Breast epithelium (tissue), 4 donors: ENCODE measurements around the gene PSD. TPM values are rescaled to one million over a fixed set of nuclear protein-coding genes. Genes with fewer than 3 reads are reported as not detected.

Source experiments
- DNase-seq, 2 donors: peaks; one replicate each; pipeline ENCODE4 v3.0.0-alpha.2; 2019; ENCODE audit warnings: low spot score in 2 of 2
- H3K27ac ChIP-seq, 2 donors: fragments of 200-600 bp; sonication (generic) in 1 of 2; one replicate each; pipeline ENCODE4 v1.5.1; 2016 to 2019; ENCODE audit warnings: mild to moderate bottlenecking in 1 of 2
- H3K27me3 ChIP-seq, 2 donors: fragments of 200-600 bp; sonication (generic) in 1 of 2; one replicate each; pipeline versions ENCODE4 v1.5.1 to v1.6.0; 2017 to 2019; ENCODE audit warnings: control low read depth in 1 of 2, mild to moderate bottlenecking in 1 of 2
- H3K36me3 ChIP-seq: fragments of 200-600 bp; one replicate; pipeline ENCODE4 v1.5.1; 2019
- H3K4me1 ChIP-seq, 2 donors: fragments of 200-600 bp; sonication (generic); one replicate each; pipeline ENCODE4 v1.5.1; 2016 to 2019; ENCODE audit warnings: control low read depth in 1 of 2
- H3K4me3 ChIP-seq, 3 donors: fragments of 200-600 bp; sonication (generic); 1 replicate in 2 of 3; 2 replicates in 1 of 3; pipeline ENCODE4 v1.5.1; 2016 to 2019; ENCODE audit warnings: mild to moderate bottlenecking in 3 of 3, moderate library complexity in 2 of 3
- H3K9me3 ChIP-seq, 2 donors: fragments of 200-600 bp; sonication (generic) in 1 of 2; one replicate each; pipeline ENCODE4 v1.5.1; 2016 to 2019; ENCODE audit warnings: control low read depth in 1 of 2
- CTCF ChIP-seq, 3 donors: fragments of 450-650 bp; IDR thresholded peaks; one replicate each; pipeline ENCODE4 v1.5.1; 2016 to 2017; ENCODE audit warnings: antibody characterized with exemption in 3 of 3, mild to moderate bottlenecking in 3 of 3, moderate library complexity in 3 of 3
- POLR2A ChIP-seq: fragments of 450-650 bp; IDR thresholded peaks from one replicate; pipeline ENCODE4 v1.6.1; 2016; ENCODE audit warnings: antibody characterized with exemption, mild to moderate bottlenecking, moderate library complexity
- POLR2AphosphoS5 ChIP-seq, 3 donors: sonication (generic); formaldehyde crosslinking; IDR thresholded peaks; one replicate each; pipeline ENCODE4 v1.6.1; 2017; ENCODE audit warnings: antibody characterized with exemption in 3 of 3
- intact Hi-C: fragments of 100-400 bp; cut with DNase I; formaldehyde crosslinking; loops from one replicate; pipeline ENCODE4 v1.15.1; 2023; ENCODE audit warnings: low total_unique reads
- total RNA-seq, 3 donors: library from RNA; depleted of rRNA; stranded (reverse); fragments of >200 nt; gene quantifications; one replicate each; pipeline ENCODE4 v1.1.0, GENCODE V29; 2016

PSD gene
- total RNA-seq, 3 donors from 2014 or later = 0.96 to 13.4 (median 6.3) TPM

- Histone ChIP-seq H3K4me3 (peak overlapping the region; percentile 23 to 65 (median 56)), H3K27ac (peak overlapping the region in 1 of 2 donors; percentile 55), H3K36me3 (no peaks in the 10 kb centered on the region), H3K9me3 (no peaks in the 10 kb centered on the region), H3K4me1 (no peaks in the 10 kb centered on the region), H3K27me3 (peaks cover 2 to 53% of the 10 kb centered on the region in 2 donors)
- no peak for DNase-seq
- TF ChIP-seq POLR2AphosphoS5 (IDR thresholded peaks at IDR 0.05) (no peak), POLR2A (no peak), CTCF (IDR thresholded peaks at IDR 0.05) (no peak)
- intact Hi-C loops = loop anchor here (10.0 kb wide), 1 partner anchor 253 kb away; the partner anchor contains the start of gene NOLC1
Measured at GRCh38 chr10:102408131-102408727, 10.4 kb downstream of the PSD start.

- Histone ChIP-seq H3K4me1 (no peaks in the 10 kb centered on the region), H3K27ac (peak overlapping the region in 1 of 2 donors; percentile 55), H3K27me3 (peaks cover 2 to 49% of the 10 kb centered on the region in 2 donors), H3K9me3 (no peaks in the 10 kb centered on the region), H3K4me3 (peak overlapping the region in 1 of 3 donors; percentile 65), H3K36me3 (no peaks in the 10 kb centered on the region)
- DNase-seq = no peak
- TF ChIP-seq POLR2AphosphoS5 (IDR thresholded peaks at IDR 0.05) (no peak), CTCF (IDR thresholded peaks at IDR 0.05) (no peak)
- intact Hi-C loops = loop anchor here (10.0 kb wide), 1 partner anchor 253 kb away; the partner anchor contains the start of gene NOLC1
Measured at GRCh38 chr10:102407425-102408130, 11.0 kb downstream of the PSD start.

- H3K27me3 ChIP-seq = peaks cover 2 to 41% of the 10 kb centered on the region in 2 donors
- intact Hi-C loops = loop anchor here (10.0 kb wide), 1 partner anchor 252 kb away; the partner anchor contains the start of gene NOLC1
- no peaks in the 10 kb centered on the region for H3K9me3 ChIP-seq
- no peak for TF ChIP-seq POLR2A
- no peak overlapping the region for H3K4me3 ChIP-seq
- no peaks in the 10 kb centered on the region for H3K4me1 ChIP-seq
- H3K36me3 ChIP-seq = no peaks in the 10 kb centered on the region
- no peak overlapping the region for H3K27ac ChIP-seq
- no peak for DNase-seq
Measured at GRCh38 chr10:102406815-102407214, 11.8 kb downstream of the PSD start.

- peaks cover 2 to 30% of the 10 kb centered on the region in 2 donors for H3K27me3 ChIP-seq
- H3K4me1 ChIP-seq = no peaks in the 10 kb centered on the region
- intact Hi-C loops = loop anchor here (10.0 kb wide), 1 partner anchor 251 kb away; the partner anchor contains the start of gene NOLC1
Measured at GRCh38 chr10:102405632-102406031, 13.0 kb downstream of the PSD start.

GRCh38 chr10:102405108-102405571, 13.4 kb downstream of the PSD start:
- Histone ChIP-seq H3K27ac (no peak overlapping the region), H3K27me3 (peaks cover 2 to 25% of the 10 kb centered on the region in 2 donors), H3K4me3 (no peak overlapping the region), H3K4me1 (no peaks in the 10 kb centered on the region), H3K9me3 (no peaks in the 10 kb centered on the region), H3K36me3 (no peaks in the 10 kb centered on the region)
- intact Hi-C loops = loop anchor here (10.0 kb wide), 1 partner anchor 250 kb away; the partner anchor contains the start of gene NOLC1
- TF ChIP-seq POLR2AphosphoS5 (IDR thresholded peaks at IDR 0.05) (no peak), CTCF (IDR thresholded peaks at IDR 0.05) (no peak), POLR2A (no peak)
- DNase-seq = no peak

More at GRCh38 chr10:102405632-102406031, 13.0 kb downstream of the PSD start:
- no peak for DNase-seq
- no peaks in the 10 kb centered on the region for H3K36me3 ChIP-seq
- no peak overlapping the region for H3K4me3 ChIP-seq
- TF ChIP-seq POLR2A (no peak), POLR2AphosphoS5 (IDR thresholded peaks at IDR 0.05) (no peak), CTCF (IDR thresholded peaks at IDR 0.05) (no peak)
- H3K27ac ChIP-seq = no peak overlapping the region
- H3K9me3 ChIP-seq = no peaks in the 10 kb centered on the region
